HG02885 (cell line): ENCODE results near the gene BHLHA15.
A peak's percentile ranks its signal among the peaks of the same experiment; 100 is the strongest.

Source experiments
- ATAC-seq: cut with Tn5 transposase; IDR thresholded peaks from one replicate; pipeline ENCODE4 v1.9.1; 2021; ENCODE audit warnings: mild to moderate bottlenecking; ENCODE audit not compliant: unreplicated experiment, poor library complexity

BHLHA15 gene

GRCh38 chr7:98186452-98187137, 24.6 kb upstream of the BHLHA15 start:
- no peak for ATAC-seq

- no peak for ATAC-seq
Measured at GRCh38 chr7:98187138-98187502, 24.1 kb upstream of the BHLHA15 start.

GRCh38 chr7:98189559-98189958, 21.7 kb upstream of the BHLHA15 start:
- no peak for ATAC-seq

- no peak for ATAC-seq
Measured at GRCh38 chr7:98191668-98192431, 19.4 kb upstream of the BHLHA15 start.

GRCh38 chr7:98192781-98193457, 18.3 kb upstream of the BHLHA15 start:
- no peak for ATAC-seq

GRCh38 chr7:98193474-98194180, 17.6 kb upstream of the BHLHA15 start:
- ATAC-seq = no peak

- no peak for ATAC-seq
Measured at GRCh38 chr7:98194186-98194585, 17.1 kb upstream of the BHLHA15 start.

- ATAC-seq = no peak
Measured at GRCh38 chr7:98194672-98195457, 16.4 kb upstream of the BHLHA15 start.

GRCh38 chr7:98196706-98197605, 14.3 kb upstream of the BHLHA15 start:
- ATAC-seq = no peak

GRCh38 chr7:98199131-98199530, 12.1 kb upstream of the BHLHA15 start:
- ATAC-seq = no peak

GRCh38 chr7:98200364-98200763, 10.9 kb upstream of the BHLHA15 start:
- ATAC-seq = peak; percentile 45

GRCh38 chr7:98202367-98203195, 8.7 kb upstream of the BHLHA15 start:
- peak; percentile 93 for ATAC-seq

- ATAC-seq = peak; percentile 34
Measured at GRCh38 chr7:98203261-98203963, 7.8 kb upstream of the BHLHA15 start.

- ATAC-seq = no peak
Measured at GRCh38 chr7:98203964-98204605, 7.2 kb upstream of the BHLHA15 start.

GRCh38 chr7:98204670-98205069, 6.6 kb upstream of the BHLHA15 start:
- no peak for ATAC-seq

- no peak for ATAC-seq
Measured at GRCh38 chr7:98205162-98205845, 5.9 kb upstream of the BHLHA15 start.
